HEK293T (cell line): ENCODE data around the gene ING3.

Experiments
- CTCF ChIA-PET: fragments of 350-600 bp; formaldehyde crosslinking; extraction: SDS; loops from one replicate; lab custom pipeline; 2021; ENCODE audit warnings: antibody characterized with exemption, inconsistent platforms; lab: Yijun Ruan, JAX
- POLR2A ChIA-PET: fragments of 350-600 bp; formaldehyde crosslinking; extraction: SDS; loops from one replicate; lab custom pipeline; 2020; ENCODE audit warnings: antibody characterized with exemption, inconsistent platforms; lab: Yijun Ruan, JAX
- DNase-seq: peaks from one replicate; pipeline ENCODE4 v3.0.0; 2012; ENCODE audit warnings: mixed read lengths; ENCODE audit errors: extremely low spot score
- ARNT ChIP-seq: fragments of 450-650 bp; IDR thresholded peaks from 2 replicates; pipeline ENCODE4 v1.6.1; 2017; ENCODE audit warnings: mild to moderate bottlenecking
- BHLHE40 ChIP-seq: fragments of 450-650 bp; IDR thresholded peaks from 2 replicates; pipeline ENCODE4 v1.6.1; 2016; ENCODE audit warnings: mild to moderate bottlenecking, moderate library complexity, borderline replicate concordance
- CTBP1 ChIP-seq: fragments of 450-650 bp; IDR thresholded peaks from 2 replicates; pipeline ENCODE4 v1.6.1; 2016; ENCODE audit warnings: borderline replicate concordance
- ELF4 ChIP-seq: fragments of 450-650 bp; IDR thresholded peaks from 2 replicates; pipeline ENCODE4 v1.6.1; 2017; ENCODE audit warnings: antibody characterized with exemption
- FOXA1 ChIP-seq: fragments of 450-650 bp; IDR thresholded peaks from 2 replicates; pipeline ENCODE4 v1.6.1; 2016; ENCODE audit warnings: mild to moderate bottlenecking
- FOXK2 ChIP-seq: fragments of 450-650 bp; IDR thresholded peaks from 2 replicates; pipeline ENCODE4 v1.6.1; 2016; ENCODE audit warnings: mild to moderate bottlenecking
- FOXM1 ChIP-seq: fragments of 450-650 bp; IDR thresholded peaks from 2 replicates; pipeline ENCODE4 v1.6.1; 2017; ENCODE audit warnings: mild to moderate bottlenecking, borderline replicate concordance
- HDGF ChIP-seq: fragments of 450-650 bp; IDR thresholded peaks from 2 replicates; pipeline ENCODE4 v1.6.1; 2017; ENCODE audit warnings: antibody characterized with exemption, borderline replicate concordance
- L3MBTL2 ChIP-seq: fragments of 450-650 bp; conservative IDR thresholded peaks from 2 replicates; pipeline ENCODE4 v1.6.1; 2016; ENCODE audit warnings: mild to moderate bottlenecking
- LEF1 ChIP-seq: fragments of 450-650 bp; IDR thresholded peaks from 2 replicates; pipeline ENCODE4 v1.6.1; 2017; ENCODE audit warnings: mild to moderate bottlenecking, borderline replicate concordance
- NFRKB ChIP-seq: fragments of 450-650 bp; IDR thresholded peaks from 2 replicates; pipeline ENCODE4 v1.6.1; 2016; ENCODE audit warnings: mild to moderate bottlenecking, moderate library complexity
- PKNOX1 ChIP-seq: fragments of 450-650 bp; IDR thresholded peaks from 2 replicates; pipeline ENCODE4 v1.6.1; 2016
- SP1 ChIP-seq: fragments of 450-650 bp; IDR thresholded peaks from 2 replicates; pipeline ENCODE4 v1.6.1; 2017
- SUZ12 ChIP-seq: fragments of 450-650 bp; IDR thresholded peaks from 2 replicates; pipeline ENCODE4 v1.6.1; 2016; ENCODE audit warnings: mild to moderate bottlenecking
- TARDBP ChIP-seq: fragments of 450-650 bp; IDR thresholded peaks from 2 replicates; pipeline ENCODE4 v1.6.1; 2016
- ZNF384 ChIP-seq: fragments of 450-650 bp; IDR thresholded peaks from 2 replicates; pipeline ENCODE4 v1.6.1; 2016

ING3 gene

GRCh38 chr7:120998520-120998919, 47.9 kb downstream of the ING3 start:
- DNase-seq = no peak
- ChIA-PET CTCF (interaction anchor here (0.6 to 1.0 kb wide), 3 partner anchors 9 to 86 kb away, joined by 3 to 7 read pairs (median 3); no protein-coding TSS in a partner anchor), POLR2A (no interaction called here)
- no peak for TF ChIP-seq NFRKB
- no peak for TF ChIP-seq FOXK2
- no peak for TF ChIP-seq PKNOX1
- TF ChIP-seq L3MBTL2 = no peak
- no peak for TF ChIP-seq SUZ12
- TF ChIP-seq ARNT = no peak
- TF ChIP-seq FOXA1 = no peak
- TF ChIP-seq HDGF = no peak
- no peak for TF ChIP-seq SP1
- TF ChIP-seq LEF1 = no peak
- TF ChIP-seq ZNF384 = no peak
- no peak for TF ChIP-seq CTBP1
- TF ChIP-seq FOXM1 = no peak
- TF ChIP-seq BHLHE40 = no peak
- TF ChIP-seq ELF4 = no peak
- TF ChIP-seq TARDBP = no peak

- TF ChIP-seq L3MBTL2 = no peak
- TF ChIP-seq FOXA1 = no peak
- TF ChIP-seq PKNOX1 = no peak
- TF ChIP-seq ZNF384 = no peak
- no peak for TF ChIP-seq HDGF
- no peak for TF ChIP-seq BHLHE40
- TF ChIP-seq FOXM1 = no peak
- TF ChIP-seq NFRKB = no peak
- TF ChIP-seq LEF1 = no peak
- TF ChIP-seq ELF4 = no peak
- no peak for TF ChIP-seq SP1
- TF ChIP-seq ARNT = no peak
- no peak for TF ChIP-seq FOXK2
- TF ChIP-seq SUZ12 = no peak
- no peak for TF ChIP-seq CTBP1
- TF ChIP-seq TARDBP = no peak
- ChIA-PET POLR2A (no interaction called here), CTCF (interaction anchor here (1.0 kb wide), 2 partner anchors 10 to 12 kb away, joined by 3 read pairs; no protein-coding TSS in a partner anchor)
- no peak for DNase-seq
Measured at GRCh38 chr7:120998996-120999565, 48.5 kb downstream of the ING3 start.

- ChIA-PET CTCF (interaction anchor here (1.2 to 1.3 kb wide), 2 partner anchors 14 to 100 kb away, joined by 3 read pairs; no protein-coding TSS in a partner anchor), POLR2A (no interaction called here)
- DNase-seq = no peak
- no peak for TF ChIP-seq TARDBP
- no peak for TF ChIP-seq ARNT
- no peak for TF ChIP-seq FOXK2
- no peak for TF ChIP-seq NFRKB
- TF ChIP-seq CTBP1 = no peak
- no peak for TF ChIP-seq ELF4
- TF ChIP-seq BHLHE40 = no peak
- TF ChIP-seq L3MBTL2 = no peak
- TF ChIP-seq HDGF = no peak
- no peak for TF ChIP-seq ZNF384
- no peak for TF ChIP-seq LEF1
- TF ChIP-seq FOXA1 = no peak
Measured at GRCh38 chr7:121000081-121000983, 49.8 kb downstream of the ING3 start.

- CTCF ChIA-PET = interaction anchor here (1.2 to 1.8 kb wide), 3 partner anchors 13 to 99 kb away, joined by 3 to 5 read pairs (median 3); no protein-coding TSS in a partner anchor
- TF ChIP-seq ELF4 (no peak), L3MBTL2 (no peak), SP1 (no peak), ARNT (no peak), BHLHE40 (no peak), LEF1 (no peak), FOXK2 (no peak), HDGF (no peak), TARDBP (no peak), FOXM1 (no peak), CTBP1 (no peak), FOXA1 (no peak), PKNOX1 (no peak), ZNF384 (no peak), SUZ12 (no peak), NFRKB (no peak)
- no peak for DNase-seq
- POLR2A ChIA-PET = no interaction called here
Measured at GRCh38 chr7:121001234-121001906, 50.8 kb downstream of the ING3 start.
